ENCODE results near the gene PAK4. TPM values are rescaled to one million over a fixed set of nuclear protein-coding genes. Genes with fewer than 3 reads are reported as not detected.

Gene PAK4
- total and polyA plus RNA-seq, 2 of the 8 experiments (the other 6 are each of a cell fraction or from before 2014, with no cell fraction given), result 50.7 to 64.4 TPM

DNA sequence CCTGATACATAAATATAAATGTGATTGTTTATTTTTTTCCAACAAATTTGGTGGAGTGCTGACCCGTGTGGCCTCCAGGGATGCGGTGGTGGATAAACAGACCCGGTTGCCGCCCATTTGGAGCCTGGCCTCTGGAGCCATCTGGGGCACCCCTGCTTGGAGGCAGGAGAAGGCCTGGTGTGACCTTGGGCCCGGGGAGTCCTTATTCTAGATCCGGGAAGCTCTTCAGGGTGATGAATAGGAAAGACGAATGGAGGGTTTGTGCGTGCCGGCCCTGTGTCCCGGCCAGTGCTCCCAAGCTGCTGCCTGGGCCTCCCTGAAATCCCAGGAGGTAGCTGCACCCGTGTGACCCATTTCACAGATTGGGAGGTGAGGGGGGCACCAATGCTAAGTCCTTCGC lies 11.5 kb downstream of the PAK4 start (continued):
- TF ChIP-seq SUZ12 (IDR thresholded peaks at IDR 0.05; ENCODE audit: low read length) (no peak), TBP (IDR thresholded peaks at IDR 0.05; ENCODE audit: low read depth, low read length) (no peak), MAFK (IDR thresholded peaks at IDR 0.05; ENCODE audit: low read depth, low read length) (no peak), GTF2F1 (IDR thresholded peaks at IDR 0.05; ENCODE audit: borderline replicate concordance, low read depth, low read length) (no peak), GABPA (IDR thresholded peaks at IDR 0.05; ENCODE audit: borderline replicate concordance, insufficient read depth, low read length) (no peak)
